ENCODE results near the gene RHBDL2. TPM values are rescaled to one million over a fixed set of nuclear protein-coding genes. Genes with fewer than 3 reads are reported as not detected.

The RHBDL2 gene
- total and polyA plus RNA-seq, 4 donors: 0.14 to 0.28 (median 0.17) TPM; not detected in 1

DNA sequence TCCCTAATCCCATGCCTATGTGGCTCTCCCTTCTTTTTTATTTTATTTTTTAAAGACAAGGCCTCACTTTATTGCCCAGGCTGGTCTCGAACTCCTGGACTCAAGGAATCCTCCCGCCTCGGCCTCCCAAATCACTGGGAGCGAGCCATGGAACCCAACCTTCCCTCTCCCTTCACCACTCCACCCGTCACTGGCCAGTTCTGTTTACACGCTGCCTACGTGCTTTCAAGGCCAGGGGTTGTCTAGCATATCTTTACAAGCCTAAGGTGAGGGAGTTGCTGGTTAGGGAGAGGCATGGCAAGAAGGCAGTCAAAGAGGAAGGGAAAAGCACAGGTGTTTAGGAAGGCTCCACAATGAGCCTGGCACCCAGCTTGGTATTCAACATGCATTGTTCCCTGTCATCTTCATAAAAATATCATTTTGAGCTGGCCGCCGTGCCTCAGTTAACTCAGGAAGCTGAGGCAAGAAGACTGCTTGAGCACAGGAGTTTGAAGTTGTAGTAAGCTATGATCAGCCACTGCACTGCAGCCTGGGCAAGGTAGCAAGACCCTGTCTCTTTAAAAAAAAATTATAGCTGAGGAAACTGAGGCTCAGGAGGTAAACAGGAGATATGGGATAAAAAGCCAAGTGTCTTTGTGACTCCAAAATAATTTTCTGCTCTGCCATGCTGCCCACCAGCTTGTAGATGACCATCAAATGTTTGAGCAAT lies 1.1 kb downstream of the RHBDL2 start:
- no peaks in the 10 kb centered on the region for H3K9me3 ChIP-seq (ENCODE audit: control insufficient read depth in 4 of 4, low read length in 3 of 4)
- no peak overlapping the region for H3K4me3 ChIP-seq (ENCODE audit: low read depth in 1 of 3, low read length in 3 of 3)
- WGBS: 83% methylated on average over 9 of the region's 9 CpGs
- no peak for TF ChIP-seq NR2F2 (IDR thresholded peaks at IDR 0.05)
- no peak for TF ChIP-seq RXRA (IDR thresholded peaks at IDR 0.05)
- TF ChIP-seq, protein P1, sequence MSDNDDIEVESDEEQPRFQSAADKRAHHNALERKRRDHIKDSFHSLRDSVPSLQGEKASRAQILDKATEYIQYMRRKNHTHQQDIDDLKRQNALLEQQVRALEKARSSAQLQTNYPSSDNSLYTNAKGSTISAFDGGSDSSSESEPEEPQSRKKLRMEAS (IDR thresholded peaks at IDR 0.05): no peak
- no peak for TF ChIP-seq FOXA2 (IDR thresholded peaks at IDR 0.05)
- no peak for TF ChIP-seq RAD21 (IDR thresholded peaks at IDR 0.05)
- TF ChIP-seq, protein P2, sequence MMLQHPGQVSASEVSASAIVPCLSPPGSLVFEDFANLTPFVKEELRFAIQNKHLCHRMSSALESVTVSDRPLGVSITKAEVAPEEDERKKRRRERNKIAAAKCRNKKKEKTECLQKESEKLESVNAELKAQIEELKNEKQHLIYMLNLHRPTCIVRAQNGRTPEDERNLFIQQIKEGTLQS (IDR thresholded peaks at IDR 0.05): no peak
- no peak for TF ChIP-seq YY1 (IDR thresholded peaks at IDR 0.05)
- no peak overlapping the region for H3K27ac ChIP-seq (ENCODE audit: low read depth in 1 of 2, low read length in 2 of 2)
- H3K9ac ChIP-seq (ENCODE audit: low read depth in 1 of 2, low read length in 2 of 2): no peak overlapping the region
- no peaks in the 10 kb centered on the region for H3K4me1 ChIP-seq (ENCODE audit: control insufficient read depth in 4 of 4, insufficient read depth in 4 of 4, low read length in 3 of 4)
- no peaks in the 10 kb centered on the region for H3K27me3 ChIP-seq (ENCODE audit: control insufficient read depth in 4 of 4, insufficient read depth in 4 of 4, low read length in 3 of 4)
- no peak for DNase-seq (ENCODE audit: low spot score)
- H3K36me3 ChIP-seq (ENCODE audit: control insufficient read depth in 4 of 4, insufficient read depth in 3 of 4, low read depth in 1 of 4, low read length in 3 of 4): no peaks in the 10 kb centered on the region

DNA sequence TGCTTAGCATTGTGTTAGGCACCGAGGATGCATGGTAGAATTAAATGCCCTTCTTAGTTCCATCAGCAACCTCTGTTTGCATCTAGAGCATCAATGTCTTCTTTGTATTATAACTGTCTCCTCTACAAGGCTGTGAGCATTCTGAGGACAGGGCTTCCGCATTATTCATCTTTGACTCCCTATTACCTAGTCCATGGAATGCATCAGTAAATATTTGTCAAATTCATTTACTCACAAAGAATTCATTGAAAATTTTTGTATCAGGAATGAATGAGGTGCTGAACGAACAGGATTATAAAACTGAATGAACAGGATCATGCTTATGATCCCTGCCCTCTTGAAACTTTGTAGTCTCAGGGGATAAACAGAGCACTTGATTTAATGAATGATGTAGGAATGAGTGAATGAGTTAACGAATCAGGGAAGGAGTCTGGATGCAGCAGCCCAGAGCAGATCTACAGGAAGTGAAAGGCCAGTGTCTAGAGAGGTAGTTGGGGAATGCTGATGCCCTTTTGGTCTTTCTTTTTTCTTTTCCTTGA lies 2.8 kb downstream of the RHBDL2 start:
- DNase-seq (ENCODE audit: low spot score): no peak
- H3K27ac ChIP-seq (ENCODE audit: low read depth in 1 of 2, low read length in 2 of 2): no peak overlapping the region
- no peaks in the 10 kb centered on the region for H3K9me3 ChIP-seq (ENCODE audit: control insufficient read depth in 4 of 4, low read length in 3 of 4)
- no peaks in the 10 kb centered on the region for H3K4me1 ChIP-seq (ENCODE audit: control insufficient read depth in 4 of 4, insufficient read depth in 4 of 4, low read length in 3 of 4)
- H3K4me3 ChIP-seq (ENCODE audit: low read depth in 1 of 3, low read length in 3 of 3): no peak overlapping the region
- H3K9ac ChIP-seq (ENCODE audit: low read depth in 1 of 2, low read length in 2 of 2): no peak overlapping the region
- no peaks in the 10 kb centered on the region for H3K27me3 ChIP-seq (ENCODE audit: control insufficient read depth in 4 of 4, insufficient read depth in 4 of 4, low read length in 3 of 4)
- no peaks in the 10 kb centered on the region for H3K36me3 ChIP-seq (ENCODE audit: control insufficient read depth in 4 of 4, insufficient read depth in 3 of 4, low read depth in 1 of 4, low read length in 3 of 4)
- 60% methylated on average over 4 of the region's 4 CpGs for WGBS
- TF ChIP-seq, protein P1 (IDR thresholded peaks at IDR 0.05): no peak
- no peak for TF ChIP-seq FOXA2 (IDR thresholded peaks at IDR 0.05)

DNA sequence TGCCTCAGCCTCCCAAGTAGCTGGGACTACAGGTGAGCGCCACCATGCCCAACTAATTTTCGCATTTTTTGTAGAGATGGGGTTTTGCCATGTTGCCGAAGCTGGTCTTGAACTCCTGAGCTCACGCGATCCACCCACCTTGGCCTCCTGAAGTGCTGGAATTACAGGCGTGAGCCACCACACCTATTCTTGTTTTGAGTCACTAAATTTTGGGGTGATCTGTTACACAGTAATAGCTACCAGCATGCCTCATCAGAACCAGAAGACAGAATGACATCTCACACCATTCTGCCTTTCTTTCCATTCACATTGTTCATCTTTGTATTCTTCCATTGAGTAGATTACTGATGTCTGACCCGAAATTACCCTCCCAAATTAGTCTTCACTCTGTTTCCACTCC lies 9.1 kb downstream of the RHBDL2 start:
- TF ChIP-seq JUND (IDR thresholded peaks at IDR 0.05) (no peak), EGR1 (IDR thresholded peaks at IDR 0.05; ENCODE audit: low read depth in 2 of 2) (no peak), HNF4G (IDR thresholded peaks at IDR 0.05) (no peak), NR2F2 (IDR thresholded peaks at IDR 0.05) (no peak)
- TF ChIP-seq, protein P1 (IDR thresholded peaks at IDR 0.05): no peak
- TF ChIP-seq, protein P3, sequence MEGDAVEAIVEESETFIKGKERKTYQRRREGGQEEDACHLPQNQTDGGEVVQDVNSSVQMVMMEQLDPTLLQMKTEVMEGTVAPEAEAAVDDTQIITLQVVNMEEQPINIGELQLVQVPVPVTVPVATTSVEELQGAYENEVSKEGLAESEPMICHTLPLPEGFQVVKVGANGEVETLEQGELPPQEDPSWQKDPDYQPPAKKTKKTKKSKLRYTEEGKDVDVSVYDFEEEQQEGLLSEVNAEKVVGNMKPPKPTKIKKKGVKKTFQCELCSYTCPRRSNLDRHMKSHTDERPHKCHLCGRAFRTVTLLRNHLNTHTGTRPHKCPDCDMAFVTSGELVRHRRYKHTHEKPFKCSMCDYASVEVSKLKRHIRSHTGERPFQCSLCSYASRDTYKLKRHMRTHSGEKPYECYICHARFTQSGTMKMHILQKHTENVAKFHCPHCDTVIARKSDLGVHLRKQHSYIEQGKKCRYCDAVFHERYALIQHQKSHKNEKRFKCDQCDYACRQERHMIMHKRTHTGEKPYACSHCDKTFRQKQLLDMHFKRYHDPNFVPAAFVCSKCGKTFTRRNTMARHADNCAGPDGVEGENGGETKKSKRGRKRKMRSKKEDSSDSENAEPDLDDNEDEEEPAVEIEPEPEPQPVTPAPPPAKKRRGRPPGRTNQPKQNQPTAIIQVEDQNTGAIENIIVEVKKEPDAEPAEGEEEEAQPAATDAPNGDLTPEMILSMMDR (IDR thresholded peaks at IDR 0.05; ENCODE audit: low read depth, low read length, missing input control): no peak
- H3K27ac ChIP-seq (ENCODE audit: low read depth in 1 of 2, low read length in 2 of 2): no peak overlapping the region
- H3K4me3 ChIP-seq (ENCODE audit: low read depth in 1 of 3, low read length in 3 of 3): no peak overlapping the region
- H3K9me3 ChIP-seq (ENCODE audit: control insufficient read depth in 4 of 4, low read length in 3 of 4): no peaks in the 10 kb centered on the region
- DNase-seq (ENCODE audit: low spot score): no peak
- WGBS: 95% methylated on average over 7 of the region's 7 CpGs
- H3K9ac ChIP-seq (ENCODE audit: low read depth in 1 of 2, low read length in 2 of 2): no peak overlapping the region
- no peaks in the 10 kb centered on the region for H3K36me3 ChIP-seq (ENCODE audit: control insufficient read depth in 4 of 4, insufficient read depth in 3 of 4, low read depth in 1 of 4, low read length in 3 of 4)
- H3K4me1 ChIP-seq (ENCODE audit: control insufficient read depth in 4 of 4, insufficient read depth in 4 of 4, low read length in 3 of 4): no peaks in the 10 kb centered on the region
- H3K27me3 ChIP-seq (ENCODE audit: control insufficient read depth in 4 of 4, insufficient read depth in 4 of 4, low read length in 3 of 4): no peaks in the 10 kb centered on the region
